ENCODE results near the gene SEL1L2.

DNA sequence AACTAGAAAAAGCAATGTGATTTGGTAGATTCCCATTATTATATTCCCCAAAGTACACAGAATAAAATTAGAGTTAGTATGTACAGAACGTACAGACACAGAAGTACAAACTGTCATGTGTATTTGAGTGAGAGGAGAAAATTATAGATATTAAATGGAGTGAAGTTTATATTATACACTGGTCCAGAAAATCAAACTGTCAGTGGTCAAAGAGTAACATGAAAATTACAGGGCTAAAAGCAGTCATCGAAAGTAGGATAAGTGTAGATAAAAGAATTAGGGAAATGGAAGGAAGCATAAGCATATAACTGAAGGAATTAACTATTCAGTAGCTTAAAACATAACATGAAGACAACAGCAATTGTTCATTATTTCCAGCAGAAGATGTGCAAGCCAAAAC, 30.3 kb downstream of the SEL1L2 start:
- no peak for TF ChIP-seq EZH2 (IDR thresholded peaks at IDR 0.05; ENCODE audit: borderline replicate concordance, low read depth, low read length, poor library complexity, severe bottlenecking)
- TF ChIP-seq, protein P1, sequence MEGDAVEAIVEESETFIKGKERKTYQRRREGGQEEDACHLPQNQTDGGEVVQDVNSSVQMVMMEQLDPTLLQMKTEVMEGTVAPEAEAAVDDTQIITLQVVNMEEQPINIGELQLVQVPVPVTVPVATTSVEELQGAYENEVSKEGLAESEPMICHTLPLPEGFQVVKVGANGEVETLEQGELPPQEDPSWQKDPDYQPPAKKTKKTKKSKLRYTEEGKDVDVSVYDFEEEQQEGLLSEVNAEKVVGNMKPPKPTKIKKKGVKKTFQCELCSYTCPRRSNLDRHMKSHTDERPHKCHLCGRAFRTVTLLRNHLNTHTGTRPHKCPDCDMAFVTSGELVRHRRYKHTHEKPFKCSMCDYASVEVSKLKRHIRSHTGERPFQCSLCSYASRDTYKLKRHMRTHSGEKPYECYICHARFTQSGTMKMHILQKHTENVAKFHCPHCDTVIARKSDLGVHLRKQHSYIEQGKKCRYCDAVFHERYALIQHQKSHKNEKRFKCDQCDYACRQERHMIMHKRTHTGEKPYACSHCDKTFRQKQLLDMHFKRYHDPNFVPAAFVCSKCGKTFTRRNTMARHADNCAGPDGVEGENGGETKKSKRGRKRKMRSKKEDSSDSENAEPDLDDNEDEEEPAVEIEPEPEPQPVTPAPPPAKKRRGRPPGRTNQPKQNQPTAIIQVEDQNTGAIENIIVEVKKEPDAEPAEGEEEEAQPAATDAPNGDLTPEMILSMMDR (conservative IDR thresholded peaks at IDR 0.05; ENCODE audit: low read depth, low read length): no peak

Data from A673 (cell line).